Stomach smooth muscle (tissue), 2 donors: ENCODE measurements around the gene CCDC186.

Experiments
- H3K27ac ChIP-seq: one replicate; pipeline ENCODE4 v1.7.0; 2013; ENCODE audit warnings: mild to moderate bottlenecking, low read length, inconsistent platforms
- H3K27me3 ChIP-seq, 2 donors: one replicate each; pipeline ENCODE4 v1.7.0; 2013; ENCODE audit warnings: low read length in 2 of 2; ENCODE audit not compliant: insufficient read depth in 2 of 2, control insufficient read depth in 1 of 2
- H3K36me3 ChIP-seq, 2 donors: one replicate each; pipeline ENCODE4 v1.7.0; 2013; ENCODE audit warnings: low read length in 2 of 2; ENCODE audit not compliant: control insufficient read depth in 2 of 2, insufficient read depth in 2 of 2
- H3K4me1 ChIP-seq: one replicate; pipeline ENCODE4 v1.7.0; 2013; ENCODE audit warnings: low read length; ENCODE audit not compliant: control insufficient read depth, insufficient read depth
- H3K4me3 ChIP-seq, 2 donors: one replicate each; pipeline ENCODE4 v1.7.0; 2013; ENCODE audit warnings: low read length in 2 of 2
- H3K9ac ChIP-seq, 2 donors: one replicate each; pipeline ENCODE4 v1.7.0; 2013; ENCODE audit warnings: low read length in 2 of 2, mild to moderate bottlenecking in 1 of 2
- H3K9me3 ChIP-seq, 2 donors: one replicate each; pipeline ENCODE4 v1.7.0; 2013; ENCODE audit warnings: low read length in 2 of 2; ENCODE audit not compliant: control insufficient read depth in 2 of 2
- donor health status: healthy.
- donor health status: Pancreatic carcinoma.

Gene CCDC186

DNA sequence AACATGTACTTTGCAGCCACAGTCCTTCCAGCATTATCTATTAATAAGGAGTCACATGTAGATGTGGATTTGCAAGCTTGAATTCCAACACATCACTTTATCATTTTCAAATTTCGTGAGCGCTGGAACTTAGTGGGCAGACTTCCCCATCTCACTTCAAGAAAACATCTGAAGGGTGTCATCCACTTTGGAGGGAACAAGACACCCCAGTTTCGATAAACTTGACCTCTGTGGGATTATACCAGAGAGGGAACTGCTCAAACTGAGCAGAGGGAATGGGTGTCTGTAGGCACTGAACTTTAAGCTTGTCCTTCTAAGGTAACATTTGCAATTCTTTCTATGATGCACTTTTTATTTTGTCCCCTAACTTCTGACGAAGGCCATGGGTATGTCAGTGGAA, 102.8 kb downstream of the CCDC186 start:
- Histone ChIP-seq H3K9me3 (no peaks in the 10 kb centered on the region), H3K4me3 (no peak overlapping the region), H3K36me3 (no peaks in the 10 kb centered on the region), H3K9ac (no peak overlapping the region), H3K27me3 (no peaks in the 10 kb centered on the region), H3K4me1 (no peaks in the 10 kb centered on the region), H3K27ac (no peak overlapping the region)
